CD4-positive, alpha-beta T cell treated with Interleukin-21 for 1 hour (primary cell): Measurements from ENCODE around the gene NRXN3.

Experiments used
- DNase-seq: peaks from one replicate; pipeline ENCODE4 v3.0.0-alpha.2; 2020

Gene NRXN3

GRCh38 chr14:79575032-79575431 is 1404.9 kb downstream of the NRXN3 start:
- DNase-seq = no peak

- DNase-seq = no peak
These were observed 1406.3 kb downstream of the NRXN3 start for GRCh38 chr14:79576424-79576823.

- DNase-seq = no peak
These were observed 1408.3 kb downstream of the NRXN3 start for GRCh38 chr14:79578470-79578869.

GRCh38 chr14:79580414-79580813 is 1410.2 kb downstream of the NRXN3 start:
- DNase-seq = no peak

GRCh38 chr14:79580906-79581305 is 1410.7 kb downstream of the NRXN3 start:
- no peak for DNase-seq

- no peak for DNase-seq
These were observed 1411.9 kb downstream of the NRXN3 start for GRCh38 chr14:79581912-79582576.

- DNase-seq = no peak
These were observed 1413.7 kb downstream of the NRXN3 start for GRCh38 chr14:79583738-79584408.

- DNase-seq = no peak
These were observed 1414.5 kb downstream of the NRXN3 start for GRCh38 chr14:79584679-79585078.

GRCh38 chr14:79585845-79586244 is 1415.7 kb downstream of the NRXN3 start:
- DNase-seq = no peak

GRCh38 chr14:79586416-79586815 is 1416.2 kb downstream of the NRXN3 start:
- DNase-seq = no peak

- DNase-seq = no peak
These were observed 1416.9 kb downstream of the NRXN3 start for GRCh38 chr14:79586989-79587598.

- DNase-seq = no peak
These were observed 1417.7 kb downstream of the NRXN3 start for GRCh38 chr14:79587875-79588274.

GRCh38 chr14:79588398-79588797 is 1418.2 kb downstream of the NRXN3 start:
- no peak for DNase-seq

- DNase-seq = no peak
These were observed 1426.4 kb downstream of the NRXN3 start for GRCh38 chr14:79596551-79596950.

- no peak for DNase-seq
These were observed 1427.4 kb downstream of the NRXN3 start for GRCh38 chr14:79597566-79597965.

GRCh38 chr14:79598339-79598738 is 1428.2 kb downstream of the NRXN3 start:
- DNase-seq = no peak

- no peak for DNase-seq
These were observed 1429.1 kb downstream of the NRXN3 start for GRCh38 chr14:79599239-79599638.

- DNase-seq = no peak
These were observed 1430.2 kb downstream of the NRXN3 start for GRCh38 chr14:79600406-79600805.

GRCh38 chr14:79601579-79601978 is 1431.4 kb downstream of the NRXN3 start:
- no peak for DNase-seq

GRCh38 chr14:79602045-79602444 is 1431.9 kb downstream of the NRXN3 start:
- DNase-seq = no peak

GRCh38 chr14:79602742-79603141 is 1432.6 kb downstream of the NRXN3 start:
- no peak for DNase-seq

- DNase-seq = no peak
These were observed 1435.7 kb downstream of the NRXN3 start for GRCh38 chr14:79605849-79606248.

- DNase-seq = no peak
These were observed 1438.3 kb downstream of the NRXN3 start for GRCh38 chr14:79608446-79608845.

- no peak for DNase-seq
These were observed 1443.5 kb downstream of the NRXN3 start for GRCh38 chr14:79613625-79614024.
